ENCODE measurements around the gene NYAP1. TPM values are rescaled to one million over a fixed set of nuclear protein-coding genes. Genes with fewer than 3 reads are reported as not detected.
"Not testable (repeated sequence)": the region's sequence is repeated elsewhere in the genome, so short reads cannot be mapped to it uniquely, and the experiment has no call there.

NYAP1 gene
- polyA plus RNA-seq, 3 donors = 1.3 to 1.8 (median 1.4) TPM

- no peak for DNase-seq (ENCODE audit: low read depth in 3 of 3, low spot score in 2 of 3)
These were observed 2.3 kb upstream of the NYAP1 start for GRCh38 chr7:100481466-100481865.

- DNase-seq (ENCODE audit: low read depth in 3 of 3, low spot score in 2 of 3) = no peak
These were observed 1.0 kb upstream of the NYAP1 start for GRCh38 chr7:100482728-100483089.

GRCh38 chr7:100483090-100483721 is 521 bp upstream of the NYAP1 start:
- DNase-seq (ENCODE audit: low read depth in 3 of 3, low spot score in 2 of 3) = no peak

- DNase-seq (ENCODE audit: low read depth in 3 of 3, low spot score in 2 of 3) = no peak
These were observed 932 bp downstream of the NYAP1 start for GRCh38 chr7:100484673-100485045.

GRCh38 chr7:100485471-100485876 is 1.7 kb downstream of the NYAP1 start:
- DNase-seq (ENCODE audit: low read depth in 3 of 3, low spot score in 2 of 3) = no peak

- no peak for DNase-seq (ENCODE audit: low read depth in 3 of 3, low spot score in 2 of 3)
These were observed 2.4 kb downstream of the NYAP1 start for GRCh38 chr7:100486111-100486636.

GRCh38 chr7:100486753-100487446 is 3.2 kb downstream of the NYAP1 start:
- no peak for DNase-seq (ENCODE audit: low read depth in 3 of 3, low spot score in 2 of 3)

- DNase-seq (ENCODE audit: low read depth in 3 of 3, low spot score in 2 of 3) = no peak
These were observed 4.8 kb downstream of the NYAP1 start for GRCh38 chr7:100488333-100489095.

GRCh38 chr7:100489121-100489520 is 5.4 kb downstream of the NYAP1 start:
- DNase-seq (ENCODE audit: low read depth in 3 of 3, low spot score in 2 of 3) = no peak

- DNase-seq (ENCODE audit: low read depth in 3 of 3, low spot score in 2 of 3) = peak; percentile 82 to 95 (median 91)
These were observed 6.1 kb downstream of the NYAP1 start for GRCh38 chr7:100489824-100490223.

- DNase-seq (ENCODE audit: low read depth in 3 of 3, low spot score in 2 of 3) = no peak
These were observed 6.9 kb downstream of the NYAP1 start for GRCh38 chr7:100490483-100491191.

GRCh38 chr7:100491192-100491578 is 7.5 kb downstream of the NYAP1 start:
- DNase-seq (ENCODE audit: low read depth in 3 of 3, low spot score in 2 of 3) = no peak

- DNase-seq (ENCODE audit: low read depth in 3 of 3, low spot score in 2 of 3) = no peak
These were observed 9.2 kb downstream of the NYAP1 start for GRCh38 chr7:100492738-100493475.

- no peak for DNase-seq (ENCODE audit: low read depth in 3 of 3, low spot score in 2 of 3)
These were observed 9.9 kb downstream of the NYAP1 start for GRCh38 chr7:100493476-100494264.

- no peak for DNase-seq (ENCODE audit: low read depth in 3 of 3, low spot score in 2 of 3)
These were observed 12.8 kb downstream of the NYAP1 start for GRCh38 chr7:100496509-100496908.

- not testable (repeated sequence) for DNase-seq (ENCODE audit: low read depth in 3 of 3, low spot score in 2 of 3)
These were observed 17.0 kb downstream of the NYAP1 start for GRCh38 chr7:100500743-100501142.

GRCh38 chr7:100504031-100504430 is 20.3 kb downstream of the NYAP1 start:
- DNase-seq (ENCODE audit: low read depth in 3 of 3, low spot score in 2 of 3) = not testable (repeated sequence)

GRCh38 chr7:100504887-100505611 is 21.3 kb downstream of the NYAP1 start:
- no peak for DNase-seq (ENCODE audit: low read depth in 3 of 3, low spot score in 2 of 3)

Measured in right renal cortex interstitium (tissue), 3 donors.